NT2/D1 (cell line): Measurements from ENCODE around the gene HOXC6.

Experiments
- DNase-seq: peaks from one replicate; pipeline ENCODE4 v3.0.0-alpha.2; 2011; ENCODE audit warnings: low read depth, low spot score
- H3K27me3 ChIP-seq: 2 replicates; pipeline ENCODE4 v1.6.0; 2011; ENCODE audit warnings: mild to moderate bottlenecking; ENCODE audit not compliant: insufficient read length, insufficient read depth
- H3K36me3 ChIP-seq: 2 replicates; pipeline ENCODE4 v1.6.1; 2011; ENCODE audit warnings: mild to moderate bottlenecking, low read length, mixed read lengths; ENCODE audit not compliant: insufficient read depth, insufficient read length
- H3K4me1 ChIP-seq: 2 replicates; pipeline ENCODE4 v1.5.1; 2011; ENCODE audit not compliant: insufficient read depth, insufficient read length
- H3K4me3 ChIP-seq: 2 replicates; pipeline ENCODE4 v1.5.1; 2011; ENCODE audit warnings: low read depth; ENCODE audit not compliant: insufficient read length
- H3K9ac ChIP-seq: 2 replicates; pipeline ENCODE4 v1.6.0; 2011; ENCODE audit warnings: low read depth; ENCODE audit not compliant: insufficient read length
- H3K9me3 ChIP-seq: 2 replicates; pipeline ENCODE4 v1.5.1; 2011; ENCODE audit warnings: mild to moderate bottlenecking, low read length; ENCODE audit not compliant: insufficient read depth
- SUZ12 ChIP-seq: IDR thresholded peaks from 2 replicates; pipeline ENCODE4 v1.6.1; 2011; ENCODE audit not compliant: insufficient read length, insufficient read depth; ENCODE audit errors: extremely low read depth
- YY1 ChIP-seq: IDR thresholded peaks from 2 replicates; pipeline ENCODE4 v1.6.1; 2011; ENCODE audit not compliant: insufficient read length, insufficient read depth
- ZNF274 ChIP-seq: IDR thresholded peaks from 2 replicates; pipeline ENCODE4 v1.6.1; 2011; ENCODE audit warnings: mild to moderate bottlenecking, low read depth, low read length

Gene HOXC6

DNA sequence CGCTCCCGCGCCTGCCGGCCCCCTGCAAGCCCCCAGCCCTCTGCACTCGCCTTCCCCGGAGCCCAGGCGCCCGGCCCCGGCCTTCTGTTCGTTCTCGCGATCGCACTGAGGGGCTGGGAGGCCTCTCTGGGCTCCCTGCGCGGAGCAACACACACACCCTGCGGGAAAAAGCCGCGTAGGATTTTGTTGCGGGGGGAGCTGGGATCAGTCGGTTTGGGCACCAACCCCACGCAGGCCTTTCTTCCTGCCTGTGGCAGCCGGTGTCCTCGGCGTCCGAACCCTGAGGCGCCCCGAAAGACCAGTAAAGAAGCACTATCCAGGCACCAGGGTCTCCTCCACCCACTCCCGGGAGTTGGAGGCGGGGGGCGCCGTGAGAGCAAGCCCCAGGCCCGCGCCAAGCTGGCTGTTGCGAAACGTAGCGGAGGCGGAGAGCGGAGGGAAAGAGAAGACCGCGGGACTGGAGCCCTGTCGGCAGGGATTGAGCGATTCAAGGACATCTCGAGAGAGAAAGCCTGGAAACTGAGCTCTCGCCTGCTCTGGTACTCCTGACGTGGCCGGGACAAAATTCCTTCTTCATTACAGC lies 2.7 kb downstream of the HOXC6 start:
- Histone ChIP-seq H3K27me3 (peaks cover 100% of the 10 kb centered on the region), H3K9ac (peak overlapping the region; percentile 9), H3K4me1 (peaks cover 15% of the 10 kb centered on the region), H3K9me3 (no peaks in the 10 kb centered on the region), H3K4me3 (peak overlapping the region; percentile 18), H3K36me3 (no peaks in the 10 kb centered on the region)
- no peak for DNase-seq
- TF ChIP-seq ZNF274, result no peak
- TF ChIP-seq YY1, result no peak
- TF ChIP-seq SUZ12, result peak; percentile 92

DNA sequence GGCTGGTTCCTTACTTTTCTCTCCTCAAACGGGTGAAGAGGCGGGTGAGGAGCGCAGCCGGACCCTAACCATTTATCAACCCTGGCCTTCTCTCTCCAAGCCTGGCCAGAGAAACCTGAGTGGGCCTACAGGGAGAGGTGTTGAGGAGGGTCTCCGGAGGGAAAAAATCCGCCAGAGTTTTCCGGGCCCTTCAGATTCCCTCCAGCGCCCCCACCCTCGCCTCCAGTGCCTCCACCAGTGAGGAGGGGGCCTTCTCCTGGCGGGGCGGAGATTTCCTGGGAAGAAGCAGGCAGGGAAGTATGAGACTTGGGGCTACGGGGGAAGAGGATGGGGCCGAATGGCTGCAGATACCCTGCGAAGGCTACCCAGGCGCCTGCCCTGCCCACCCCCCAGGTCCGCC lies 3.2 kb downstream of the HOXC6 start:
- TF ChIP-seq ZNF274 (no peak), YY1 (no peak), SUZ12 (no peak)
- H3K4me1 ChIP-seq, result peaks cover 15% of the 10 kb centered on the region
- peak overlapping the region; percentile 9 for H3K9ac ChIP-seq
- H3K9me3 ChIP-seq, result no peaks in the 10 kb centered on the region
- no peak overlapping the region for H3K4me3 ChIP-seq
- H3K27me3 ChIP-seq, result peaks cover 100% of the 10 kb centered on the region
- H3K36me3 ChIP-seq, result no peaks in the 10 kb centered on the region
- DNase-seq, result no peak

DNA sequence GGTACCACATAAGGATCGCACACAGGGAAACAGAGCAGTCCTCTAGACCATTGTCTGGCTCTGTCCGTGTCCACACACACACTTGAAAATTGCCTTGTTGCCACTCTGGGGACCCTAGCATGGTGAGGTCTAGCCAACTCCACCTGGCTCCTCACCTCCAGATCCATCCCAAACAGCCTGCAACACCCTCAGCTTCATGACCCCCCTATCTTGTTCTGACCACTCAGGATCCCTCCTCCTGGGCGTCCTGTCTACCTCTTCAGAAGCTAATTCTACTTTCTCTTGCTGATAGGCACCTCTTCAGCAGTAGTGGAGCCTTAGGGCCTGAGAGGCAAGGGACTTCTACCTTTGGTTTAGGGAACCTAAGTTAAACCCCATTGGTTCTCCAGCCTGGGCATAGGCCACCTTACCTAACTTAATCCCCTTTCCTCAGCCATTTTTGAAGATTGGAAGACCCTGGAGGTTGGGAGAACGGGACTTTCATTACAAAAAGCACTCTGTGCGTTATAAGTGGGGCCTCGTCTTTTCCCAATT lies 3.9 kb downstream of the HOXC6 start:
- Histone ChIP-seq H3K9ac (no peak overlapping the region), H3K4me3 (no peak overlapping the region), H3K36me3 (no peaks in the 10 kb centered on the region), H3K9me3 (no peaks in the 10 kb centered on the region), H3K4me1 (peaks cover 15% of the 10 kb centered on the region), H3K27me3 (peaks cover 100% of the 10 kb centered on the region)
- TF ChIP-seq SUZ12, result no peak
- TF ChIP-seq YY1, result no peak
- DNase-seq, result no peak

DNA sequence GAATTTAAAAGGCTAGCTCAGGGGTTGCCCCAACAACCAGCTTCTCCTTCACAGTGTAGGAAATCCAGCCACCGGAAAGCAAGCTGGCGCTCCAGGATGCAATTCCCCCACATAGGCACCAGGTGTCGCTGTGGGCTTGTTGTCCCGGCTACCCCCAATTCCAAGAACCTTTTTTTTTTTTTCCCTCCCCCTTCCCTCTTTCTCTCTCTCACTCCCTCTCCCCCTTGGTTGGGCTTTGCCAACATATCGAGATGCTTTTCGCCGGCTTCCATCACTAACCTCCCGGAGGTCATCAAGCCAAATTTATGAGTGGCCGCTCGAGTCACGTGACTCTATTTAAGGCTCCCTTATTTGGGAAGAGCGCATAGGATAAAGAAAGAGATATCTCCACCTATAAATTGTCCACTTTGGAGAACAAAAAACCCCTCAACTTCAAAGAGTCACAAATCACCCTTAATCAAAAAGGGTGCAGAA lies 4.4 kb downstream of the HOXC6 start, which contains the start of gene HOXC5:
Gene HOXC5 (plus strand): TSS at position 424 of the 474 bp plus-strand sequence. CDS start 73 bp downstream, outside the sequence.
- Histone ChIP-seq H3K4me3 (peak within 1 kb of the TSS; percentile 22), H3K36me3 (no peaks in the 10 kb centered on the region), H3K9ac (peak within 1 kb of the TSS; percentile 8), H3K27me3 (peaks cover 100% of the 10 kb centered on the region), H3K4me1 (peaks cover 15% of the 10 kb centered on the region), H3K9me3 (no peaks in the 10 kb centered on the region)
- DNase-seq, result peak; percentile 76
- TF ChIP-seq YY1, result no peak

DNA sequence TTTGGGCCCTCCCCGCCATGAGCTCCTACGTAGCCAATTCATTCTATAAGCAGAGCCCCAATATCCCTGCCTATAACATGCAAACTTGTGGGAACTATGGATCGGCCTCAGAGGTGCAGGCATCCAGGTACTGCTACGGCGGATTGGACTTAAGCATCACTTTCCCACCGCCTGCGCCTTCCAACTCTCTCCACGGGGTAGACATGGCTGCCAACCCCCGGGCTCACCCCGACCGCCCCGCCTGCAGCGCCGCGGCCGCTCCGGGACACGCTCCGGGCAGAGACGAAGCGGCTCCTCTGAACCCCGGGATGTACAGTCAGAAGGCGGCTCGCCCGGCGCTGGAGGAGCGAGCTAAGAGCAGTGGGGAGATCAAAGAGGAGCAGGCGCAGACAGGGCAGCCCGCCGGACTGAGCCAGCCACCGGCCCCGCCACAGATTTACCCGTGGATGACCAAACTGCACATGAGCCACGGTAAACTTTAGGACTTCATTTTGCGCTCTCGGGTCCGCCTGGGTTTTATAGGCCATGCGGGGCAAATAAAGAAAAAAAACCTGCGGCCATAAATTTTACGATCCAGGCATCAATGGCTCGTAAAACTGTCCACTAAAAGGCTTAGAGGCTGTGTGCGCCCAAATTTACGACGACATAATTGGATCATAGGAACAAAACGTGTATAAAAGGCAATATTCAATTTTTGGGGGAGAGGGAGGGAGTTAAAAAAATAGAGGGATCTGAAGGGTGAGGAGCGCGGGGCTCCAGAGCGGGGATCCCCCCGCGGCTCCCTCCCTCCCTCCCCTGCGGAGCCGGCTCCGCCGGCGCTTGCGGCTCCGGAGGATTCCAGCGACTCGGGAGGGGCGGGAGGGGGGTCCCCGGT lies 5.1 kb downstream of the HOXC6 start:
- DNase-seq, result no peak
- H3K4me3 ChIP-seq, result peak overlapping the region; percentile 22
- TF ChIP-seq ZNF274 (no peak), SUZ12 (peak; percentile 96), YY1 (peak; percentile 12)
- no peaks in the 10 kb centered on the region for H3K36me3 ChIP-seq
- peaks cover 100% of the 10 kb centered on the region for H3K27me3 ChIP-seq
- H3K4me1 ChIP-seq, result peaks cover 15% of the 10 kb centered on the region
- peak overlapping the region; percentile 8 for H3K9ac ChIP-seq
- no peaks in the 10 kb centered on the region for H3K9me3 ChIP-seq

DNA sequence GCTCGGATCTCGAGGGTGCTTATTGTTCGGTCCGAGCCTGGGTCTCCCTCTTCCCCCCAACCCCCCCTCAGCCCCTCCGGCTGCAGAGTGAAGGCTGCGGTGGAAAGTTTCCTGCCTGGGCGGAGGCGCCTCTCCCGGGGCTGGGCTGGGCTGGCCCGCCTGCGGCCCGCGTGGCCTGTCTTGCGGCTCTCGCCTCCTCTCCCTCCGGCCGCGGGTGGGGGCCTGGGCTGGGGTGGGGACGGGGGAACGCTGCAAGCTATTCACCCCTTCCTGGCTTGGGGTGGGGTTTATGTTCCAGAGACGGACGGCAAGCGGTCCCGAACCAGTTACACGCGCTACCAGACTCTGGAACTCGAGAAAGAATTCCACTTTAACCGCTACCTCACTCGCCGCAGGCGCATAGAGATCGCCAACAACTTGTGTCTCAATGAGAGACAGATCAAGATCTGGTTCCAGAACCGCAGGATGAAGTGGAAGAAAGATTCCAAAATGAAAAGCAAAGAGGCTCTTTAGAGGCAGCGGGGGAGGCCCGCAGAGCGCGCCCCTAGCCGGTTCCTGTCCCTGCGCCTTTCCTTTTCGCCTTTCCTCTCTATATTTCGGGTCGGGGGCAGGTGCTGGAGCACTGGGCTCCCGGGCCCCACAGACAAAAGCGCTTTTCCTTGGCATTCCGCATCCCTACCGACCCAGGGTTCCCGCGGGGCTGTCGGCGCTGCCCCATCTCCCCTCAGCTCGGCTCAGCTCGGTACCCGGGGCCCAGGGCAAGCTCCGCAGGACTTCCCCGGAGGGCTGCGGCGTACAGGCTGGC lies 5.9 kb downstream of the HOXC6 start:
- Histone ChIP-seq H3K4me1 (peaks cover 15% of the 10 kb centered on the region), H3K27me3 (peaks cover 100% of the 10 kb centered on the region), H3K36me3 (no peaks in the 10 kb centered on the region), H3K4me3 (no peak overlapping the region), H3K9me3 (no peaks in the 10 kb centered on the region), H3K9ac (peak overlapping the region; percentile 26)
- TF ChIP-seq ZNF274 (no peak), SUZ12 (peak; percentile 91), YY1 (no peak)
- no peak for DNase-seq
